ENCODE data around the gene CD276.

CD276 gene

DNA sequence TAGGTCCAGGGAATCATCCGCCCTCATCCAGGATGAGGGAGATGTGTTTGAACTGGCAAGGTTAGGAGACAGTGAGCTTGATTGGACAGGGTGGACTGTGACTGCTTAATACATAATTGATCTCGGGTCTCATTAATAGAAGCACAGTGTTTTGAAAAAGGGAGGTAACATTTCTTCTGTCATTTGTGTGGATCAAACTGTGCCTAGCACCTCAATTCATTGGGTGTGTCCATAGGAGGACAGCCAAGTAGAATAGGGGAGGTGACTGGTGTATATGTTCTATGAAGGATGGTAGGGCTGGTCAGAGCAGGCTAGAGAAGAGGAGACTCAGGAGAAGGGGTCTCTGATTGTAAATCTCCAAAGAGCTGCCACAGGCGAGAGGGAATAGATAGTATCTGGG is 71.8 kb downstream of the CD276 start:
- peaks cover 3% of the 10 kb centered on the region for H3K27me3 ChIP-seq (replicated peaks; ENCODE audit: control insufficient read depth, insufficient read depth, low read length)
- no peaks in the 10 kb centered on the region for H3K36me3 ChIP-seq (ENCODE audit: control insufficient read depth, insufficient read depth, low read length)
- no peak for DNase-seq (ENCODE audit: extremely low read depth, insufficient read length)
- TF ChIP-seq, protein P1, sequence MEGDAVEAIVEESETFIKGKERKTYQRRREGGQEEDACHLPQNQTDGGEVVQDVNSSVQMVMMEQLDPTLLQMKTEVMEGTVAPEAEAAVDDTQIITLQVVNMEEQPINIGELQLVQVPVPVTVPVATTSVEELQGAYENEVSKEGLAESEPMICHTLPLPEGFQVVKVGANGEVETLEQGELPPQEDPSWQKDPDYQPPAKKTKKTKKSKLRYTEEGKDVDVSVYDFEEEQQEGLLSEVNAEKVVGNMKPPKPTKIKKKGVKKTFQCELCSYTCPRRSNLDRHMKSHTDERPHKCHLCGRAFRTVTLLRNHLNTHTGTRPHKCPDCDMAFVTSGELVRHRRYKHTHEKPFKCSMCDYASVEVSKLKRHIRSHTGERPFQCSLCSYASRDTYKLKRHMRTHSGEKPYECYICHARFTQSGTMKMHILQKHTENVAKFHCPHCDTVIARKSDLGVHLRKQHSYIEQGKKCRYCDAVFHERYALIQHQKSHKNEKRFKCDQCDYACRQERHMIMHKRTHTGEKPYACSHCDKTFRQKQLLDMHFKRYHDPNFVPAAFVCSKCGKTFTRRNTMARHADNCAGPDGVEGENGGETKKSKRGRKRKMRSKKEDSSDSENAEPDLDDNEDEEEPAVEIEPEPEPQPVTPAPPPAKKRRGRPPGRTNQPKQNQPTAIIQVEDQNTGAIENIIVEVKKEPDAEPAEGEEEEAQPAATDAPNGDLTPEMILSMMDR (IDR thresholded peaks at IDR 0.05; ENCODE audit: insufficient read depth, low read length, poor library complexity, severe bottlenecking) = no peak
- no peak overlapping the region for H3K4me3 ChIP-seq (replicated peaks; ENCODE audit: low read depth, low read length)

DNA sequence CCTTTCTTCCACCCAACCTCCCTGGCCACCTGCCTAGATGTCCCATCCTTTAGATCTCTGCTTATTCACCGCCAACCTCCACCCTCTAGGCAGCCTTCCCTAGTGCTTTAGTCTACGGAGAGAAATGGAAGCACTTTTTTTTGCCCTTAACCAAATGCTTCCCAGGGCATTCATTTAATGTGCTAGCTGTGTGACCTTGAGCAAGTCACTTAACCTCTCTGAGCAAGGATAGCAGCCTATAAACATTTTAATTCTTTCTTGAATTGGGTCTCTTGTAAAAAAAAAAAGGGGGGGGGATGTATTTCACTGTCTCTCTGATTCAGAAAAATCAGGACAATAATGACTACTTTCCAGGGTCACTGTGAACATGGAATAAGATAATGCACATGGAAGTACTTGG is 72.2 kb downstream of the CD276 start:
- H3K4me3 ChIP-seq (replicated peaks; ENCODE audit: low read depth, low read length) = no peak overlapping the region
- TF ChIP-seq, protein P1 (IDR thresholded peaks at IDR 0.05; ENCODE audit: insufficient read depth, low read length, poor library complexity, severe bottlenecking) = no peak
- H3K27me3 ChIP-seq (replicated peaks; ENCODE audit: control insufficient read depth, insufficient read depth, low read length) = peaks cover 5% of the 10 kb centered on the region

DNA sequence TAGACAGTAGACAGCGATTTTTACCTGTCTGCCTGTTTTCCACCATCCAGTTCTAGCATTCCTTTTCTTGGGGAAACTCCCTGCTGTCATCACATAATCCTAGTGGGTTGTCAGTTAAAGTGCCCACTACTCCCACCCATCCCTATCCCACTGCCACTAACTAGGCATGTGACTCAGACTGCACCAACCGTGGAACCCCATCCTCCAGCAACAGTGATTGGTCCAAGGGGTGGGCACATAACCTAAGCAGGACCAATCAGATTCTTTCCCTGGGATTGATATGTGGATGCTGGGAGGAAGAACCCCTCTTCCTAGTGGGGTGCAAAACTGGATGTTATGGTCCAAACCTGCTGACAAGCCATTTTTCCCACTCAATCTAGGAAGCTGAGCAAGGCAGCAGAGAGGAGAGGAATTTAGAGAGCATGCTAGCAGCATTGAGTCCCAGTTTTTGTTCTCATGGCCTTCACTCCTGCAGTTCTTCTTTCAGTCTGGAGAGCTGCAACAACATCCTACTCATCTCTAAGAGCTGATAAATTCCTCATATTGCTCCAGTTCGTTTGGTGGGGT is 72.8 kb downstream of the CD276 start:
- DNase-seq (ENCODE audit: extremely low read depth, insufficient read length) = no peak
- H3K4me3 ChIP-seq (replicated peaks; ENCODE audit: low read depth, low read length) = no peak overlapping the region
- TF ChIP-seq, protein P1 (IDR thresholded peaks at IDR 0.05; ENCODE audit: insufficient read depth, low read length, poor library complexity, severe bottlenecking) = no peak
- peaks cover 9% of the 10 kb centered on the region for H3K27me3 ChIP-seq (replicated peaks; ENCODE audit: control insufficient read depth, insufficient read depth, low read length)
- no peaks in the 10 kb centered on the region for H3K36me3 ChIP-seq (ENCODE audit: control insufficient read depth, insufficient read depth, low read length)

More for the DNA sequence above, 72.2 kb downstream of the CD276 start:
- DNase-seq (ENCODE audit: extremely low read depth, insufficient read length) = no peak
- H3K36me3 ChIP-seq (ENCODE audit: control insufficient read depth, insufficient read depth, low read length) = no peaks in the 10 kb centered on the region

DNA sequence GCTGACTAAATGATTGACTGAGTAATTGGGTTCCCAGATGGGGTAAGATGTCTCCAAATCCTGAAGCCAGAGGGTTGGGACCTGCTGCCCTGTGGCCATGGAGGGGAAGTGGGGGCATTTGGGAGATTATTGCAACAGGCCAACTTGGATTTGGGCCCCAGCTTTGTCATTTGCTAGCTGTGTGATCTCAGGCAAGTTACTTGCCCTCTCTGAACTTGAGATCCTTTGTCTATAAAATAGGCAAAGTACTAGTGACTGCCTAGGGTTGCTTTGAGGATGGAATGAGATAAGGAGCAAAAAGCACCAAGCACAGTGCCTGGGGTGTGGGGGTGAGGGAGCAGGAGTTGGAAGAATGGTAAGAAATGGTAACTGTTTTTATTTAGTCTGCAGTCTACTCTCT is 73.4 kb downstream of the CD276 start:
- Histone ChIP-seq H3K27me3 (replicated peaks; ENCODE audit: control insufficient read depth, insufficient read depth, low read length) (peaks cover 9% of the 10 kb centered on the region), H3K36me3 (ENCODE audit: control insufficient read depth, insufficient read depth, low read length) (no peaks in the 10 kb centered on the region), H3K4me3 (replicated peaks; ENCODE audit: low read depth, low read length) (no peak overlapping the region)
- TF ChIP-seq, protein P1 (IDR thresholded peaks at IDR 0.05; ENCODE audit: insufficient read depth, low read length, poor library complexity, severe bottlenecking) = no peak
- no peak for DNase-seq (ENCODE audit: extremely low read depth, insufficient read length)

DNA sequence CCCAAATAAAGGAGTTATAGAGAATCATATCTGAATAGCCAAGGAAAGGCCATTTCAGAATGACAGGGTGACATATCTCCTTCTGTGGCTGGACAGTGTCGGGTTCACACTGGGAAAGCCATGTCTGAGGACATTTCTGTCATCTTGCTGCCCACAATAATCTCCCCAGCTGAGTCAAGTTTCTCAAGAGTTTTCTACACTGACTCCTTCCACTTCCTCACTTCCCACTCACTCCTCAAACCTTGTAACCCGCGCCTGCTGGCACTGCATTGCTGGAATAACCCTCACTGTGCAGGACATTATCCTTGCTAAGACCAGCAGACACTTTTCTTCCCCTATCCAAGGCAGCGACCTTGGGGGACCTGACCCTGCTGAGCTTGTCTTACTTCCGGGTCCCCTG is 74.3 kb downstream of the CD276 start:
- no peak for DNase-seq (ENCODE audit: extremely low read depth, insufficient read length)
- peaks cover 9% of the 10 kb centered on the region for H3K27me3 ChIP-seq (replicated peaks; ENCODE audit: control insufficient read depth, insufficient read depth, low read length)
- no peak overlapping the region for H3K4me3 ChIP-seq (replicated peaks; ENCODE audit: low read depth, low read length)
- TF ChIP-seq, protein P1 (IDR thresholded peaks at IDR 0.05; ENCODE audit: insufficient read depth, low read length, poor library complexity, severe bottlenecking) = no peak
- H3K36me3 ChIP-seq (ENCODE audit: control insufficient read depth, insufficient read depth, low read length) = no peaks in the 10 kb centered on the region
